ENCODE measurements around the gene OSBPL8.

DNA sequence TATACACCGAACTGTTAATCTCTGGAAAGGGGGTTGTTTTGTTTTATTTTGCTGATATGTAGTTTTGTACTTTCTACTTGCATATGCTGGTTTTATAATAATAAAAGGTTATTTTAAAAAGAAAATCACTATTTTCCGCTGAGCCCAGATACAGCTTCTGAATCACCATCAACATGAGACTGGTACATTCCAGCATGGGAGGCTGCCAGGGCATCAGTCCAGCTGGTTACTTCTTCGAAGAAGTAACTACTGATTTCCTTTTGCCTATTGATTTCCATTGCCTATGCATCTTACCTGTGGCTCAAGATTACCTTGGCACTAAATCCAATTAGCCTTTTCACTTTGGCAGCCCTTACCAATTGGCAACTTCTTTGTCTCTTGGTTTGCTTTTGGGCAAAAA is 11.7 kb upstream of the OSBPL8 start:
- TF ChIP-seq CTCF (IDR thresholded peaks at IDR 0.05 in 4 of 5, conservative IDR thresholded peaks at IDR 0.05 in 1 of 5) (no peak), POLR2A (IDR thresholded peaks at IDR 0.05) (no peak)
